Fibroblast of mammary gland (primary cell): Measurements from ENCODE around the gene THRB.
A peak's percentile ranks its signal among the peaks of the same experiment; 100 is the strongest.

Experiments
- DNase-seq: peaks from one replicate; pipeline ENCODE4 v3.0.0-alpha.2; 2010; ENCODE audit warnings: low read depth
- H3K4me3 ChIP-seq: 2 replicates; pipeline ENCODE4 v1.5.1; 2011; ENCODE audit warnings: low read depth, mild to moderate bottlenecking, low read length, moderate library complexity; ENCODE audit not compliant: control insufficient read depth
- TF ChIP-seq, protein P1 (sequence below): conservative IDR thresholded peaks from 2 replicates; pipeline ENCODE4 v1.5.1; 2011; ENCODE audit warnings: low read depth, low read length, inconsistent platforms; ENCODE audit not compliant: control insufficient read depth, insufficient read depth

Gene THRB

DNA sequence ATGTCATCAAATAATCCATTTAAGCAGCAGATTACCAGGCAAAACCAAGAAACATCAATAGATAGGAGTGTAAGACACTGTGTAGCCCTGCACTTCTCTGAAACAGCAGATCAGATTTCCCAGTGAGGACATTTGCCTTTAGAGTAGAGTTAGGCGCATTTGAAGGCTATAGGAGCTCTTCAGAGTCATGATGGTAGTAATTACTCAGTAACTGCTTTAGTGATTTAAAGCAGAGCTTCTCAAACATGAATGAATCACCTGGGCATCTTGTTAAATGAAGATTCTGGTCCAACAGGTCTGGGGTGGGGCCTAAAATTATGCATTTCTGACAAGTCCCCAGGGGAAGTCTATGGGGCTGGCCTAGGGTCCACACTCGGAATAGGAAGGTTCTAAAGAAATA, 36.9 kb downstream of the THRB start:
- DNase-seq, result no peak
- TF ChIP-seq, protein P1, sequence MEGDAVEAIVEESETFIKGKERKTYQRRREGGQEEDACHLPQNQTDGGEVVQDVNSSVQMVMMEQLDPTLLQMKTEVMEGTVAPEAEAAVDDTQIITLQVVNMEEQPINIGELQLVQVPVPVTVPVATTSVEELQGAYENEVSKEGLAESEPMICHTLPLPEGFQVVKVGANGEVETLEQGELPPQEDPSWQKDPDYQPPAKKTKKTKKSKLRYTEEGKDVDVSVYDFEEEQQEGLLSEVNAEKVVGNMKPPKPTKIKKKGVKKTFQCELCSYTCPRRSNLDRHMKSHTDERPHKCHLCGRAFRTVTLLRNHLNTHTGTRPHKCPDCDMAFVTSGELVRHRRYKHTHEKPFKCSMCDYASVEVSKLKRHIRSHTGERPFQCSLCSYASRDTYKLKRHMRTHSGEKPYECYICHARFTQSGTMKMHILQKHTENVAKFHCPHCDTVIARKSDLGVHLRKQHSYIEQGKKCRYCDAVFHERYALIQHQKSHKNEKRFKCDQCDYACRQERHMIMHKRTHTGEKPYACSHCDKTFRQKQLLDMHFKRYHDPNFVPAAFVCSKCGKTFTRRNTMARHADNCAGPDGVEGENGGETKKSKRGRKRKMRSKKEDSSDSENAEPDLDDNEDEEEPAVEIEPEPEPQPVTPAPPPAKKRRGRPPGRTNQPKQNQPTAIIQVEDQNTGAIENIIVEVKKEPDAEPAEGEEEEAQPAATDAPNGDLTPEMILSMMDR, result no peak

DNA sequence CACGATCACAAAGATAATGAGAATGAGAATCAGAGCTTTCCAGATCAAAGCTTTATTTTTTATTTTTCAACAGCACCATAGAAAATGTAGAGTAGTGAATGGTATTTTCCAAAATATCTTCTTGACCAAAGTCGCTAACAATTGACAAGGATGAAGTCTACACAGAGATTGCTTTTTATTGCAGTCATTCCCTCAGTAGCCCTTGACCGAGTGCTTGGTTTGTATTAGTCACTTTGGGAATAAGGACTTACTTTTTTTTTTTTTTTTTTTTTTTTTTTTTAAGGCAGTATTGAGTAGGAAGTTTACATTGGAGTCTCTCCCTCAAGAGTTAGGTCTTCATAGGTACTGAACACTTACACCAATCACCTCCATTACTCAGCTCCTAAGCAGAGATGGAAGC, 39.8 kb downstream of the THRB start:
- H3K4me3 ChIP-seq, result no peak overlapping the region
- DNase-seq, result no peak
- TF ChIP-seq, protein P1, result no peak

More for the DNA sequence above, 36.9 kb downstream of the THRB start:
- H3K4me3 ChIP-seq, result no peak overlapping the region

DNA sequence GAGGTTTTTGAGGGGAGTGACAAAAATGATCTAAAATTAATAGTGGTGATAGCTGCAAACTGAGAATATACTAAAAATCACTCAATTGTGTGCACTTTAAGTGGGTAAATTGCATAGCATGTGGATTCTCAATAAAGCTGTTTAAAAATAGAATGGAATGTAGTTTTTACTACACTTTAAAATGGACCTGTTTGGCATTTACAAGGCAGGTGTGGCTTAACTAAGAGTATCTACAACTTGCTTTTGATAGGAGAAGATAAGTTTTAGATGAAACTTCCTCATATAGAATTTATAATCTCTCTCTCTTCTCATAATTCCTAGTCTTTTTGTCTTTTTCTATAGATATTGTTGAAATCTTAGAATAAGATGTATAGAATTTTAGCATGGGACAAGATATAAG, 40.3 kb downstream of the THRB start:
- H3K4me3 ChIP-seq, result no peak overlapping the region
- no peak for DNase-seq
- TF ChIP-seq, protein P1, result no peak

DNA sequence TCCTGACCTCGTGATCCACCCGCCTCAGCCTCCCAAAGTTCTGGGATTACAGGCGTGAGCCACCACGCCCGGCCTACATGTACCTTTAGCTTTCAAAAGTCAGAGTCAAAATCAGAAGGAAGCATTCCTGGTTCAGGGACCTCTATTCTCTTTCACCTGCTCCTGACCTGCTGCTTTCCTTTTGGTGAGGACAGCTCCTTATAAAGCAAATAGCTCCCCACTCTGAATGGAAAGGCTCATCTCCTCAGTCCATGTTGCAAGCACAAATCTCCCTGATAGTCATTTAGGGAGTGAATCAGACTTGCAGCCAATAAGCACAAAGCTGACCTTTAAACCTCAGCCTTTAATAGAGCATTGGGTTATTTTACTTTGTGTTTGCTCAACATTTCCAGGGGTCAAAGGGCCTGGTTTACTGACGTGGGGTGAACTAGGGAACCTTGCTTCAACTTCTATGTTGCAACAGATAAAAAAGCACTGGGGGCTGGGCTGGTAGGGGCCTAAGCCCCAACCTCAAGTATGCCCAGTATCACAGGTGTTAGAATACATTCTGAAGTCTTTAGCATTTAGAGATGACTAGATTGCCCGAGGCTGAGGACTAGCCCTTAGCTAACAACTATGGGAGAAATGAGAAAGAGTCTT, 43.1 kb downstream of the THRB start:
- peak; percentile 16 for DNase-seq
- TF ChIP-seq, protein P1, result no peak
- no peak overlapping the region for H3K4me3 ChIP-seq

DNA sequence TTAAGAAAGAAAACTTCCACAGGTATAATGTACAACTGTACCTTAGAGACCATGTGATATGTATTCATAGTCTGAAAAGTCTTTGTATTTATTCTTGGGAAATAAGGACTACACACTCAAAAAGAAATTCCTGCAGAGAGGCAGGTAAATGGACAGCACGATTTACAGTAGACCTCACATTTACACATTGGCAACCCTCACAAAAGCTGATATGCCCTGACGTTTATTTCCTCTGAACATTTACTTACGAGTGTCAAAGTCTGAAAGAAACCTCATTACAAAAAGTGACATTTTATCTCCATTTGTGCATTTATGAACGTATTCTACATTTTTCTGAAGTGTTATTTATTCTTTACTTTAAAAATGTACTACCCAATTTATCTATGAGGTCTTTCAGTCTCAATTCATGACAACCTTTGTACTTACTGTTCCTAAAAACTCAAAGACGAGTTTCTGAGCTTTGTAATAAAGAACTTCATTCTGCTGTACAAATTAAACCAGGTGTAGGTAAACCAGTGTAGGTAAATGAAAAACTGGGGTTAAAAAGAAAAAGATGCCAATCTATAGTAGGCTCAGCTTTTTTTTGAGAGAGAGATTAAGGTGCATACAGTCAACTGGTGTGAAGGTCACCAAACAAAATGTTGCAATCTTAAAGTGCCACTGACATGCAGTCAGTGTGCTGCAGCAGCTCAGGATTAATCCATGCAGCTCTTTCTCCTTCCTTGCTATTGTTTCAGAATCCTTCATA, 44.3 kb downstream of the THRB start:
- peak; percentile 14 for DNase-seq
- TF ChIP-seq, protein P1, result no peak
- H3K4me3 ChIP-seq, result no peak overlapping the region

DNA sequence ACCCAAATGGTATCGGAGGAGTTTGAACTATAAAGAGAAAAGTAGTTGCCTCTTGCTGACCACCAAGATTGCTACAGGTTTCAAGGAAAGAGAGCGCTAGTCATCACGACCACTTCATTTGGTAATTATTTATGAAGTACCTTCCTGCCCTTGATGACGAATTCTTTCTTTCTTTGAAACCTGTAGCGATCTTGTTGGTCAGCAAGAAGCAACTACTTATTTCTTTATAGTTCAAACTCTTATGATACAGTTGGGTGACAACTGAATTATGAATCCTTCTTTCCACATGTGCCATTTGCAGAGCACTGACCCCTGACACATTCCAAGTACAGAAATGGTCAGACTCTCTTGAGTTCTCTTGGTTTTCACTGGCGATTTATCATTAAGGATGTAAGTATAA, 46.8 kb downstream of the THRB start:
- no peak for DNase-seq

More for the DNA sequence above, 46.8 kb downstream of the THRB start:
- TF ChIP-seq, protein P1, result no peak
- no peak overlapping the region for H3K4me3 ChIP-seq
